ENCODE results near the gene TMEM81. TPM values are rescaled to one million over a fixed set of nuclear protein-coding genes. Genes with fewer than 3 reads are reported as not detected.

TMEM81 gene, protein sequence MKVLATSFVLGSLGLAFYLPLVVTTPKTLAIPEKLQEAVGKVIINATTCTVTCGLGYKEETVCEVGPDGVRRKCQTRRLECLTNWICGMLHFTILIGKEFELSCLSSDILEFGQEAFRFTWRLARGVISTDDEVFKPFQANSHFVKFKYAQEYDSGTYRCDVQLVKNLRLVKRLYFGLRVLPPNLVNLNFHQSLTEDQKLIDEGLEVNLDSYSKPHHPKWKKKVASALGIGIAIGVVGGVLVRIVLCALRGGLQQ
- total RNA-seq: 1.5 and 1.8 TPM in 2 replicates

DNA sequence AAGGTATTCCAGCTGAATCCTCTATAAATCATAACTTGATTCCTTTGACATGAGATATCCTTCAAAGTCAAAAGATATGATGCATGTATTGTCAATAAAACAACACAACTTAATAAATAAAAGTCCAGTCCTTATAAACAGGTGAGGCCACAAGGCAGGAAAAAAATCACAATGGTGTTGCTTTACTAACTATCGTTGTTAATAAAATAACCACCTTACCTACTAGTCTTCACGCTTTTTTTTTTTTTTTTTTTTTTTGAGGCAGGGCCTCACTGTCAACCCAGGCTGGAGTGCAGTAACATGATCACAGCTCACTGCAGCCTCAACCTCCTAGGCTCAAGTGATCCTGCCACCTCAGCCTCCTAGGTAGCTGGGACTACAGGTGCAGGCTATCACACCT, at the start of gene TMEM81:
TSS of gene TMEM81 (minus strand) at position 101 of the 400 bp plus-strand sequence. CDS start 140 bp downstream, outside the sequence.
- TF ChIP-seq, protein P1, sequence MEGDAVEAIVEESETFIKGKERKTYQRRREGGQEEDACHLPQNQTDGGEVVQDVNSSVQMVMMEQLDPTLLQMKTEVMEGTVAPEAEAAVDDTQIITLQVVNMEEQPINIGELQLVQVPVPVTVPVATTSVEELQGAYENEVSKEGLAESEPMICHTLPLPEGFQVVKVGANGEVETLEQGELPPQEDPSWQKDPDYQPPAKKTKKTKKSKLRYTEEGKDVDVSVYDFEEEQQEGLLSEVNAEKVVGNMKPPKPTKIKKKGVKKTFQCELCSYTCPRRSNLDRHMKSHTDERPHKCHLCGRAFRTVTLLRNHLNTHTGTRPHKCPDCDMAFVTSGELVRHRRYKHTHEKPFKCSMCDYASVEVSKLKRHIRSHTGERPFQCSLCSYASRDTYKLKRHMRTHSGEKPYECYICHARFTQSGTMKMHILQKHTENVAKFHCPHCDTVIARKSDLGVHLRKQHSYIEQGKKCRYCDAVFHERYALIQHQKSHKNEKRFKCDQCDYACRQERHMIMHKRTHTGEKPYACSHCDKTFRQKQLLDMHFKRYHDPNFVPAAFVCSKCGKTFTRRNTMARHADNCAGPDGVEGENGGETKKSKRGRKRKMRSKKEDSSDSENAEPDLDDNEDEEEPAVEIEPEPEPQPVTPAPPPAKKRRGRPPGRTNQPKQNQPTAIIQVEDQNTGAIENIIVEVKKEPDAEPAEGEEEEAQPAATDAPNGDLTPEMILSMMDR (IDR thresholded peaks at IDR 0.05; ENCODE audit: extremely low read depth, low read depth, low read length): no peak
- peaks cover 9% of the 10 kb centered on the region for H3K4me1 ChIP-seq (ENCODE audit: insufficient read depth, low read length)
- no peaks in the 10 kb centered on the region for H3K27me3 ChIP-seq (ENCODE audit: insufficient read depth, low read length)

DNA sequence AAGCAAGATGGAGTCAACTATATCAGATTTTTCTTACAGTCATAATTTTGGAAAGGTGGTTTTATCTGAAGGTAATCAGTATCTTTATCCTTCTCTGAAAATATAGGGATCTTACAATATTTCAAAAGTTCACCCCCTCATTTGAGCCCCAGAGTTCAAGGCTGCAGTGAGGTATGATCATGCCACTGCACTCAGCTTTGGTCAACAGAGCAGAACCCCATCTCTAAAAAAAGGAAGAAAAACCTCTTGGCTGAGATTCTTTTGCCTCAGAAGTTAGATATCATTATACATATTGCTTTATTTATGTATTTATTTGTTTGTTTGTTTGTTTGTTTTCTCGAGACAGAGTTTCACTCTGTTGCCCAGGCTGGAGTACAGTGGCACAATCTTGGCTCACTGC, 49.0 kb upstream of the TMEM81 start:
- Histone ChIP-seq H2AFZ (ENCODE audit: low read length) (no peak overlapping the region), H3K79me2 (ENCODE audit: insufficient read depth, low read length) (no peaks in the 10 kb centered on the region)
- TF ChIP-seq, protein P1 (IDR thresholded peaks at IDR 0.05; ENCODE audit: extremely low read depth, low read depth, low read length): no peak

More for the DNA sequence above, at the start of gene TMEM81:
- H3K79me2 ChIP-seq (ENCODE audit: insufficient read depth, low read length): no peaks in the 10 kb centered on the region
- no peak within 1 kb of the TSS for H2AFZ ChIP-seq (ENCODE audit: low read length)
- no peak within 1 kb of the TSS for H3K4me3 ChIP-seq (ENCODE audit: insufficient read depth, low read length)
- no peak for DNase-seq (ENCODE audit: insufficient read length, low spot score, missing footprints)
- H3K36me3 ChIP-seq (ENCODE audit: insufficient read depth, low read length): peaks cover 38% of the 10 kb centered on the region
- H3K27ac ChIP-seq (ENCODE audit: low read depth, low read length): no peak within 1 kb of the TSS
- H3K4me2 ChIP-seq (ENCODE audit: insufficient read depth, low read length): no peak within 1 kb of the TSS
- H4K20me1 ChIP-seq (ENCODE audit: insufficient read depth, low read length): no peaks in the 10 kb centered on the region
- no peaks in the 10 kb centered on the region for H3K9me3 ChIP-seq (ENCODE audit: low read depth, low read length)

DNA sequence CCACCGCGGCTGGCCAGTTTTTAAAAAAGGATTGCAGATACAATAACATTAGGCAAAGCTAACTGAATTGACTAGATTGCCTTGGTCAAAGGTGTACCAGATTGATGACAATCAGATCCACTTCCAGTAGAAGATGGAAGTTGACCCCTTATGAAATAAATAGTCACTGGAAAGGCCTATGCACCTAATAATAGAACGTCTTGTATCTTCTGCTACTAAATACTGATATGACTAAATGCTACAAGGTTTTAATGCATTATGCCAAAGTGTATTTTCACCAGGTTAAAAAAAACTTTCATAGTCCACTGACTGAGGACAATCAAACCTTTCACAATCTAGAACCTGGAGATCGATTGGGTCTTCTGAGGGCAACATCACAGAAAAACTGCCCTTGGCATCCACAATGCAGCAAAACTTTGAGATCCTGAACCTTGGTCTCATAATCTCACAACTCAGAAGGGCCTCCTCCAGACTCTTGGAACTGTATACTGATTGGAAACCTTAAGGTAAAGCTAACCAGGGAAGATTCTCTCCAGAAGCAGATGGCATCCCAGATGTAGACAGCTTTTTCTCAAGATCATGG, 45.3 kb upstream of the TMEM81 start:
- Histone ChIP-seq H3K4me3 (ENCODE audit: insufficient read depth, low read length) (no peak overlapping the region), H3K27ac (ENCODE audit: low read depth, low read length) (no peak overlapping the region), H3K4me2 (ENCODE audit: insufficient read depth, low read length) (no peak overlapping the region), H3K4me1 (ENCODE audit: insufficient read depth, low read length) (no peaks in the 10 kb centered on the region), H3K79me2 (ENCODE audit: insufficient read depth, low read length) (no peaks in the 10 kb centered on the region), H3K36me3 (ENCODE audit: insufficient read depth, low read length) (no peaks in the 10 kb centered on the region), H3K27me3 (ENCODE audit: insufficient read depth, low read length) (no peaks in the 10 kb centered on the region), H4K20me1 (ENCODE audit: insufficient read depth, low read length) (no peaks in the 10 kb centered on the region), H2AFZ (ENCODE audit: low read length) (no peak overlapping the region), H3K9me3 (ENCODE audit: low read depth, low read length) (no peaks in the 10 kb centered on the region)
- DNase-seq (ENCODE audit: insufficient read length, low spot score, missing footprints): no peak
- TF ChIP-seq, protein P1 (IDR thresholded peaks at IDR 0.05; ENCODE audit: extremely low read depth, low read depth, low read length): no peak

More for the DNA sequence above, 49.0 kb upstream of the TMEM81 start:
- no peaks in the 10 kb centered on the region for H3K4me1 ChIP-seq (ENCODE audit: insufficient read depth, low read length)
- H3K4me3 ChIP-seq (ENCODE audit: insufficient read depth, low read length): no peak overlapping the region
- H3K27ac ChIP-seq (ENCODE audit: low read depth, low read length): no peak overlapping the region
- H3K9me3 ChIP-seq (ENCODE audit: low read depth, low read length): no peaks in the 10 kb centered on the region
- H3K27me3 ChIP-seq (ENCODE audit: insufficient read depth, low read length): no peaks in the 10 kb centered on the region
- no peaks in the 10 kb centered on the region for H3K36me3 ChIP-seq (ENCODE audit: insufficient read depth, low read length)
- H3K4me2 ChIP-seq (ENCODE audit: insufficient read depth, low read length): no peak overlapping the region
- no peaks in the 10 kb centered on the region for H4K20me1 ChIP-seq (ENCODE audit: insufficient read depth, low read length)
- no peak for DNase-seq (ENCODE audit: insufficient read length, low spot score, missing footprints)

DNA sequence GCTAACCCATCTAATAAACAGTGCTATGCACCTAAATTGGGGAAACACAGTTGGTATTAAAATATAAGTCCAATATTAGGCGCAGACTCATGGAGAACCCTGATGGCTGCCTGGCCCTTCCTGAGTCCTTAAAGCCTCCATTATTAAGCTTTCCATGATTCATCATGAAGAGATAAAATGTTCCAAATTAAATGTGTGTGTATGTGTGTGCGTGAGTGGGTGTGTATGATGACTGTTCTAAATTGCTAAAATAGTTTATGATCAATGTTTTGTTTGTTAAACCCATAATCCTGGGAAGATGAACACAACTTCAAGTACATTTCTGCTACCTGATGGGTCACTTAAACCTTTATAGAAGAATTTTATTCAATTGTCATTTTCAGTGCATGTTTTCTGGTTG, 43.8 kb upstream of the TMEM81 start:
- no peaks in the 10 kb centered on the region for H4K20me1 ChIP-seq (ENCODE audit: insufficient read depth, low read length)
- no peaks in the 10 kb centered on the region for H3K4me1 ChIP-seq (ENCODE audit: insufficient read depth, low read length)
- no peak overlapping the region for H2AFZ ChIP-seq (ENCODE audit: low read length)
- no peaks in the 10 kb centered on the region for H3K27me3 ChIP-seq (ENCODE audit: insufficient read depth, low read length)
- no peak overlapping the region for H3K4me3 ChIP-seq (ENCODE audit: insufficient read depth, low read length)
- no peak overlapping the region for H3K4me2 ChIP-seq (ENCODE audit: insufficient read depth, low read length)
- DNase-seq (ENCODE audit: insufficient read length, low spot score, missing footprints): no peak
- no peak overlapping the region for H3K27ac ChIP-seq (ENCODE audit: low read depth, low read length)
- H3K9me3 ChIP-seq (ENCODE audit: low read depth, low read length): no peaks in the 10 kb centered on the region
- H3K36me3 ChIP-seq (ENCODE audit: insufficient read depth, low read length): no peaks in the 10 kb centered on the region
- TF ChIP-seq, protein P1 (IDR thresholded peaks at IDR 0.05; ENCODE audit: extremely low read depth, low read depth, low read length): no peak
- no peaks in the 10 kb centered on the region for H3K79me2 ChIP-seq (ENCODE audit: insufficient read depth, low read length)
